HepG2 (cell line): Measurements from ENCODE around the gene GNAL. TPM values are rescaled to one million over a fixed set of nuclear protein-coding genes. Genes with fewer than 3 reads are reported as not detected.
A peak's percentile ranks its signal among the peaks of the same experiment; 100 is the strongest.

Experiments used
- ATAC-seq: fragments of 200-7000 bp; cut with Tn5 transposase; 3 replicates; pipeline ENCODE4 v1.9.1; 2020; ENCODE audit warnings: mild to moderate bottlenecking, moderate library complexity
- BruUV-seq: library from RNA; stranded (reverse); fragments of 400-500 nt; replicated peaks from 2 replicates; lab custom pipeline; 2021; lab: Mats Ljungman, UMichigan
- CTCF ChIA-PET: fragments of 300-600 bp; formaldehyde crosslinking; extraction: SDS; loops from one replicate; lab custom pipeline; 2021; ENCODE audit warnings: low total read pairs, inconsistent platforms, low intra/inter-chr PET ratio; lab: Yijun Ruan, JAX
- POLR2A ChIA-PET: fragments of 350-600 bp; sonication (Branson Sonifier 250); formaldehyde crosslinking; loops from one replicate; lab custom pipeline; 2020; ENCODE audit warnings: antibody characterized with exemption, inconsistent platforms; lab: Yijun Ruan, JAX
- DNase-seq: peaks from one replicate; pipeline ENCODE4 v3.0.0-alpha.2; 2015; ENCODE audit warnings: low spot score
- FAIRE-seq: peaks from 3 replicates; lab custom pipeline; 2011; peaks lifted over from hg19 to GRCh38; lab: Jason Lieb, UNC
- H2AFZ ChIP-seq: one replicate; pipeline ENCODE4 v1.6.1; 2011; ENCODE audit warnings: low read length, inconsistent platforms
- H3K27ac ChIP-seq: fragments of 300-600 bp; 3 replicates; pipeline ENCODE4 v1.8.0; 2011; ENCODE audit warnings: mixed run types, mild to moderate bottlenecking, mixed read lengths, low read length, inconsistent platforms; ENCODE audit not compliant: insufficient read depth; ENCODE audit errors: extremely low read length
- H3K27me3 ChIP-seq, 2 experiments: fragments of 200-600 bp in 1 of 2; 2 replicates in 1 of 2; 3 replicates in 1 of 2; pipeline versions ENCODE4 v1.6.0 to v1.8.0; 2011; ENCODE audit warnings: low read length in 2 of 2, mild to moderate bottlenecking in 2 of 2, moderate library complexity in 2 of 2, inconsistent platforms in 1 of 2; ENCODE audit not compliant: insufficient read depth in 2 of 2, control insufficient read depth in 1 of 2
- H3K36me3 ChIP-seq, 2 experiments: fragments of 200-600 bp in 1 of 2; replicated peaks in 1 of 2; 2 replicates in 1 of 2; 3 replicates in 1 of 2; pipeline versions ENCODE4 v1.5.1 to v1.8.0; 2011; ENCODE audit warnings: low read length in 2 of 2, inconsistent platforms in 1 of 2; ENCODE audit not compliant: insufficient read depth in 2 of 2, control insufficient read depth in 1 of 2
- H3K4me1 ChIP-seq: 2 replicates; pipeline ENCODE4 v1.5.1; 2012; ENCODE audit warnings: low read length, inconsistent platforms; ENCODE audit not compliant: insufficient read depth
- H3K4me2 ChIP-seq: 2 replicates; pipeline ENCODE4 v1.6.0; 2011; ENCODE audit warnings: low read depth, low read length, inconsistent platforms
- H3K4me3 ChIP-seq, 3 experiments: fragments of 200-600 bp in 1 of 3; sonication (generic), shearing (Covaris generic) in 1 of 3; replicated peaks in 1 of 3; 2 replicates each; pipeline ENCODE4 v1.5.1; 2011 to 2016; ENCODE audit warnings: low read length in 3 of 3, inconsistent platforms in 2 of 3, low read depth in 2 of 3, mild to moderate bottlenecking in 2 of 3, control low read depth in 1 of 3, mixed read lengths in 1 of 3; ENCODE audit not compliant: insufficient read depth in 1 of 3
- H3K79me2 ChIP-seq: one replicate; pipeline ENCODE4 v1.6.1; 2011; ENCODE audit warnings: low read length, inconsistent platforms; ENCODE audit not compliant: insufficient read depth
- H3K9ac ChIP-seq: 2 replicates; pipeline ENCODE4 v1.6.0; 2011; ENCODE audit warnings: mild to moderate bottlenecking, low read depth, low read length, inconsistent platforms; ENCODE audit not compliant: insufficient read depth
- H3K9me3 ChIP-seq: 2 replicates; pipeline ENCODE4 v1.5.1; 2012; ENCODE audit warnings: mild to moderate bottlenecking, low read length
- H4K20me1 ChIP-seq: 2 replicates; pipeline ENCODE4 v1.6.0; 2011; ENCODE audit warnings: inconsistent platforms, mild to moderate bottlenecking, low read length, moderate library complexity; ENCODE audit not compliant: insufficient read depth
- CREBL2 ChIP-seq: sonication (generic); formaldehyde crosslinking; IDR thresholded peaks from 2 replicates; pipeline ENCODE4 v1.8.1; 2023; ENCODE audit warnings: missing genetic modification reagents, mild to moderate bottlenecking, borderline replicate concordance
- DPF2 ChIP-seq: sonication (generic); formaldehyde crosslinking; IDR thresholded peaks from 2 replicates; pipeline ENCODE4 v1.4.0; 2020; ENCODE audit warnings: mild to moderate bottlenecking, low read depth, missing genetic modification reagents, borderline replicate concordance
- ELF1 ChIP-seq: sonication (generic); formaldehyde crosslinking; IDR thresholded peaks from 2 replicates; pipeline ENCODE4 v1.4.0; 2020; ENCODE audit warnings: missing genetic modification reagents
- ETV5 ChIP-seq: IDR thresholded peaks from 2 replicates; pipeline ENCODE4 v1.6.1; 2018; ENCODE audit warnings: missing biosample characterization, missing genetic modification reagents, inconsistent platforms, borderline replicate concordance
- FOXK1 ChIP-seq: sonication (generic); formaldehyde crosslinking; IDR thresholded peaks from 2 replicates; pipeline ENCODE4 v1.4.0; 2020; ENCODE audit warnings: low read depth, missing genetic modification reagents, borderline replicate concordance
- GATAD2A ChIP-seq: IDR thresholded peaks from 2 replicates; pipeline ENCODE4 v1.6.1; 2016
- KDM6A ChIP-seq: IDR thresholded peaks from 2 replicates; pipeline ENCODE4 v1.6.1; 2016; ENCODE audit warnings: low read depth
- KMT2A ChIP-seq: sonication (generic); formaldehyde crosslinking; IDR thresholded peaks from 2 replicates; pipeline ENCODE4 v1.4.0; 2020; ENCODE audit warnings: missing genetic modification reagents
- MAX ChIP-seq: IDR thresholded peaks from 2 replicates; pipeline ENCODE4 v1.6.1; 2012; ENCODE audit warnings: inconsistent platforms
- MYC ChIP-seq: sonication (generic); formaldehyde crosslinking; IDR thresholded peaks from 2 replicates; pipeline ENCODE4 v1.9.0; 2021; ENCODE audit warnings: missing genetic modification reagents, borderline replicate concordance
- NCOA2 ChIP-seq: sonication (generic); formaldehyde crosslinking; IDR thresholded peaks from 2 replicates; pipeline ENCODE4 v1.8.0; 2022; ENCODE audit warnings: inconsistent platforms
- PHF21A ChIP-seq: sonication (generic); formaldehyde crosslinking; IDR thresholded peaks from 2 replicates; pipeline ENCODE4 v1.5.0; 2020; ENCODE audit warnings: mild to moderate bottlenecking, missing genetic modification reagents
- RARA ChIP-seq: IDR thresholded peaks from 2 replicates; pipeline ENCODE4 v1.6.1; 2016; ENCODE audit warnings: missing genetic modification reagents, missing compliant biosample characterization
- RNF2 ChIP-seq: fragments of 450-650 bp; conservative IDR thresholded peaks from 2 replicates; pipeline ENCODE4 v1.6.1; 2016; ENCODE audit warnings: low read depth
- SAP130 ChIP-seq: IDR thresholded peaks from 2 replicates; pipeline ENCODE4 v1.6.1; 2016; ENCODE audit warnings: low read depth
- SOX5 ChIP-seq: IDR thresholded peaks from 2 replicates; pipeline ENCODE4 v1.6.1; 2016; ENCODE audit warnings: borderline replicate concordance
- TFDP1 ChIP-seq: IDR thresholded peaks from 2 replicates; pipeline ENCODE4 v1.6.1; 2016; ENCODE audit warnings: missing compliant biosample characterization, missing genetic modification reagents, borderline replicate concordance
- THAP11 ChIP-seq: IDR thresholded peaks from 2 replicates; pipeline ENCODE4 v1.6.1; 2016; ENCODE audit warnings: missing biosample characterization, missing genetic modification reagents
- ZFX ChIP-seq: sonication (generic); formaldehyde crosslinking; IDR thresholded peaks from 2 replicates; pipeline ENCODE4 v1.4.0; 2020; ENCODE audit warnings: mild to moderate bottlenecking, low read depth, missing genetic modification reagents, moderate library complexity
- ZMAT3 ChIP-seq: sonication (generic); formaldehyde crosslinking; conservative IDR thresholded peaks from 2 replicates; pipeline ENCODE4 v1.7.0; 2021; ENCODE audit warnings: missing genetic modification reagents
- ZNF317 ChIP-seq: sonication (generic); formaldehyde crosslinking; IDR thresholded peaks from 2 replicates; pipeline ENCODE4 v1.5.0; 2020; ENCODE audit warnings: mild to moderate bottlenecking, missing genetic modification reagents
- ZNF331 ChIP-seq: sonication (generic); formaldehyde crosslinking; IDR thresholded peaks from 2 replicates; pipeline ENCODE4 v1.4.0; 2020; ENCODE audit warnings: missing genetic modification reagents
- WGBS: methylation state at CpG from one replicate; pipeline ENCODE4 v1.1.6; 2017; ENCODE audit warnings: low lambda C conversion rate; 5-methylcytosine and 5-hydroxymethylcytosine counted together
- in situ Hi-C: cut with HindIII; loops from 2 replicates; pipeline ENCODE4 v1.10.0; 2017; ENCODE audit warnings: low pct_unique_long_range_greater_than_20kb; ENCODE audit not compliant: extremely low pct_ligation_motif_present
- intact Hi-C: fragments of 100-400 bp; cut with micrococcal nuclease; formaldehyde crosslinking; loops from one replicate; pipeline ENCODE4 v1.10.0; 2022; ENCODE audit not compliant: unreplicated experiment
- polyA plus RNA-seq, 8 experiments: library from polyadenylated mRNA; depleted of rRNA in 3 of 8; stranded (reverse) in 7 of 8; unstranded in 1 of 8; fragments of >200 nt; fragmentation: Illumina TruSeq in 4 of 8; extraction: Trizol in 4 of 8; gene quantifications; 2 replicates each; pipeline versions ENCODE4 v1.2.1 to v1.2.3, GENCODE V29; 2011 to 2016; ENCODE audit warnings: low read depth in 4 of 8, missing spikeins in 1 of 8, mixed read lengths in 1 of 8; ENCODE audit not compliant: insufficient read depth in 1 of 8
- total RNA-seq, 5 experiments: library from RNA; depleted of rRNA; stranded (reverse); fragments of >200 nt; fragmentation: Illumina TruSeq; extraction: Trizol; gene quantifications; 2 replicates each; pipeline ENCODE4 v1.2.3, GENCODE V29; 2016; ENCODE audit warnings: low read depth in 1 of 5

The GNAL gene
- total and polyA plus RNA-seq, 2 of the 13 experiments (the other 11 are each of a cell fraction or from before 2014, with no cell fraction given) = 0.87 to 1.4 TPM

GRCh38 chr18:11839556-11839955 is 150.5 kb downstream of the GNAL start (continued):
- no peak for TF ChIP-seq CREBL2 (CRISPR knock-in tag)

- Histone ChIP-seq H3K27me3 (no peaks in the 10 kb centered on the region), H3K36me3 (no peaks in the 10 kb centered on the region), H3K4me1 (peaks cover 22% of the 10 kb centered on the region), H2AFZ (no peak overlapping the region), H3K27ac (peak overlapping the region; percentile 51), H3K9ac (peak overlapping the region; percentile 45), H3K4me3 (peak overlapping the region in 1 of 3 experiments; percentile 15; a peak in 2 of 6 replicates), H4K20me1 (no peaks in the 10 kb centered on the region), H3K9me3 (no peaks in the 10 kb centered on the region), H3K4me2 (peak overlapping the region; percentile 46), H3K79me2 (no peaks in the 10 kb centered on the region)
- in situ Hi-C loops = no loop called here
- FAIRE-seq (peak; percentile 90), DNase-seq (peak; percentile 96), ATAC-seq (peak; percentile 100)
- BruUV-seq = no TSS peak
- CTCF ChIA-PET = no interaction called here
- WGBS = 2% methylated on average over 4 of the region's 6 CpGs
- POLR2A ChIA-PET = interaction anchor here (0.9 to 2.7 kb wide), 10 partner anchors 10 to 155 kb away, joined by 3 to 16 read pairs (median 5); partner anchors contain the start of genes CHMP1B and IMPA2
- intact Hi-C loops = loop anchor here (1.0 kb wide), 1 partner anchor 11 kb away; the partner anchor contains the start of gene CHMP1B
- TF ChIP-seq ETV5 (peak; percentile 25; the same call in 1 of the 2 replicates), THAP11 (CRISPR knock-in tag) (peak; percentile 22; the same call in 1 of the 2 replicates), KMT2A (CRISPR knock-in tag) (no peak), SOX5 (CRISPR knock-in tag) (peak; percentile 95), ZMAT3 (0 out of 2 replicates have a peak, but pooled peaks have one; percentile 33), NCOA2 (CRISPR knock-in tag) (peak; percentile 29; the same call in 1 of the 2 replicates), ZNF331 (CRISPR knock-in tag) (peak; percentile 44; the same call in 1 of the 2 replicates), RARA (CRISPR knock-in tag) (peak; percentile 70; the same call in 1 of the 2 replicates), DPF2 (CRISPR knock-in tag) (peak; percentile 21; the same call in 1 of the 2 replicates), FOXK1 (CRISPR knock-in tag) (peak; percentile 35; the same call in 1 of the 2 replicates), ZFX (CRISPR knock-in tag) (peak; percentile 34; the same call in 1 of the 2 replicates), RNF2 (0 out of 2 replicates have a peak, but pooled peaks have one; percentile 27), KDM6A (CRISPR knock-in tag) (peak; percentile 42; the same call in 1 of the 2 replicates), SAP130 (CRISPR knock-in tag) (peak; percentile 85), ZNF317 (CRISPR knock-in tag) (peak; percentile 96), MYC (CRISPR knock-in tag) (peak; percentile 41), GATAD2A (CRISPR knock-in tag) (peak; percentile 61), TFDP1 (CRISPR knock-in tag) (peak; percentile 63; the same call in 1 of the 2 replicates), PHF21A (peak; percentile 54; the same call in 1 of the 2 replicates), MAX (peak; percentile 85), ELF1 (CRISPR knock-in tag) (peak; percentile 42; the same call in 1 of the 2 replicates)
Observed at GRCh38 chr18:11840493-11840892, 151.4 kb downstream of the GNAL start.
